Fibroblast of pulmonary artery (primary cell): Measurements from ENCODE around the gene SYDE1.

Source experiments
- DNase-seq: peaks from one replicate; pipeline ENCODE4 v3.0.0-alpha.2; 2010; ENCODE audit warnings: low read depth
- H3K4me3 ChIP-seq: replicated peaks from 2 replicates; pipeline ENCODE4 v1.5.1; 2011; ENCODE audit warnings: low read depth, mild to moderate bottlenecking, control low read depth, low read length, moderate library complexity
- CTCF ChIP-seq: IDR thresholded peaks from 2 replicates; pipeline ENCODE4 v1.5.1; 2011; ENCODE audit warnings: mild to moderate bottlenecking, control low read depth, low read length, inconsistent platforms; ENCODE audit errors: missing control alignments

Gene SYDE1

GRCh38 chr19:15120135-15121026, 13.2 kb downstream of the SYDE1 start:
- DNase-seq: no peak
- TF ChIP-seq CTCF: no peak
- H3K4me3 ChIP-seq: no peak overlapping the region

- TF ChIP-seq CTCF: no peak
- DNase-seq: no peak
- no peak overlapping the region for H3K4me3 ChIP-seq
These were observed 15.3 kb downstream of the SYDE1 start for GRCh38 chr19:15122331-15123030.

GRCh38 chr19:15123031-15123890, 16.1 kb downstream of the SYDE1 start:
- no peak overlapping the region for H3K4me3 ChIP-seq
- DNase-seq: no peak
- TF ChIP-seq CTCF: no peak

- no peak for TF ChIP-seq CTCF
- peak; percentile 18 for DNase-seq
- no peak overlapping the region for H3K4me3 ChIP-seq
These were observed 16.7 kb downstream of the SYDE1 start for GRCh38 chr19:15123900-15124299.

GRCh38 chr19:15124572-15125231, 17.5 kb downstream of the SYDE1 start:
- peak overlapping the region; percentile 92 for H3K4me3 ChIP-seq
- no peak for TF ChIP-seq CTCF
- no peak for DNase-seq
